ENCODE measurements around the gene CDH5. TPM values are rescaled to one million over a fixed set of nuclear protein-coding genes. Genes with fewer than 3 reads are reported as not detected.

Gene CDH5
- total and polyA plus RNA-seq, 2 of the 8 experiments (the other 6 are each of a cell fraction or from before 2014, with no cell fraction given) = 0.32 TPM

- H2BK20ac ChIP-seq (ENCODE audit: low read length) = no peak overlapping the region
- H2BK5ac ChIP-seq (ENCODE audit: low read depth, low read length) = no peak overlapping the region
- no peaks in the 10 kb centered on the region for H4K20me1 ChIP-seq (replicated peaks in 1 of 2; ENCODE audit: control insufficient read depth in 1 of 2, insufficient read depth in 2 of 2, low read length in 2 of 2)
- H3K9ac ChIP-seq (replicated peaks in 1 of 4; ENCODE audit: extremely low read depth in 1 of 4, low read depth in 3 of 4, low read length in 3 of 4) = no peak overlapping the region
- no peak overlapping the region for H3K56ac ChIP-seq (replicated peaks; ENCODE audit: insufficient read length, low read depth, low read length)
- no peak overlapping the region for H2AFZ ChIP-seq (ENCODE audit: low read length)
- no peak for DNase-seq (ENCODE audit: low read depth in 1 of 2, low spot score in 2 of 2)
- no peak overlapping the region for H4K8ac ChIP-seq (ENCODE audit: extremely low read depth, insufficient read depth, low read length)
- no peak overlapping the region for H2BK120ac ChIP-seq (replicated peaks; ENCODE audit: low read depth, low read length)
- H3K4me1 ChIP-seq (replicated peaks in 1 of 4; ENCODE audit: control insufficient read depth in 3 of 4, insufficient read depth in 4 of 4, low read length in 3 of 4) = peaks cover 0 to 6% (median 0%) of the 10 kb centered on the region in 4 experiments; a peak in 1 of 7 replicates
- H3K23ac ChIP-seq (ENCODE audit: insufficient read length) = no peak overlapping the region
- H3K4me3 ChIP-seq (ENCODE audit: extremely low read depth in 1 of 4, insufficient read depth in 2 of 4, low read depth in 3 of 4, low read length in 4 of 4) = no peak overlapping the region
- no peaks in the 10 kb centered on the region for H3K36me3 ChIP-seq (ENCODE audit: control insufficient read depth in 2 of 4, insufficient read depth in 4 of 4, low read length in 3 of 4)
- 97% methylated on average over 2 of the region's 2 CpGs; no CpG with 5 or more reads in 1 of the 2 experiments for WGBS, 2 experiments (ENCODE audit: extremely low coverage in 1 of 2, insufficient coverage in 1 of 2, insufficient read length in 1 of 2, insufficient replicate concordance in 2 of 2, low coverage in 1 of 2, low lambda C conversion rate in 2 of 2, missing lambda C conversion rate in 1 of 2)
- H4K91ac ChIP-seq (replicated peaks; ENCODE audit: insufficient read length, low read length) = no peak overlapping the region
- no peak overlapping the region for H3K4me2 ChIP-seq (ENCODE audit: insufficient read depth in 1 of 2, low read depth in 2 of 2, low read length in 2 of 2)
- 0 out of 4 replicates have a peak, but pooled peaks cover 0 to 4% of the 10 kb centered on the region in 2 experiments for H3K9me3 ChIP-seq (ENCODE audit: insufficient read depth in 2 of 2, low read depth in 1 of 2, low read length in 1 of 2)
- no peak for FAIRE-seq
- H3K23me2 ChIP-seq (ENCODE audit: low read depth, low read length) = 0 out of 2 replicates have a peak, but pooled peaks cover 2% of the 10 kb centered on the region
- no peak overlapping the region for H3K14ac ChIP-seq (ENCODE audit: insufficient read length)
- H2BK12ac ChIP-seq (ENCODE audit: low read depth, low read length) = no peak overlapping the region
- H4K5ac ChIP-seq (ENCODE audit: insufficient read length, low read depth, low read length) = no peak overlapping the region
- H2AK5ac ChIP-seq (ENCODE audit: low read depth, low read length) = no peak overlapping the region
- H3K27ac ChIP-seq (ENCODE audit: low read depth, low read length) = no peak overlapping the region
- H3K4ac ChIP-seq (replicated peaks; ENCODE audit: insufficient read length, low read depth, low read length) = no peak overlapping the region
- no peaks in the 10 kb centered on the region for H3K79me2 ChIP-seq (ENCODE audit: control insufficient read depth in 1 of 2, insufficient read depth in 2 of 2, low read length in 2 of 2)
- H3K79me1 ChIP-seq (ENCODE audit: low read depth, low read length) = no peaks in the 10 kb centered on the region
- CTCF ChIA-PET (ENCODE audit: partially characterized antibody) = interaction anchor here (0.9 to 10.0 kb wide), 7 partner anchors 12 to 139 kb away, joined by 3 to 193 read pairs (median 3); partner anchors contain the start of gene CDH5
- POLR2A ChIA-PET (ENCODE audit: partially characterized antibody) = no interaction called here
- no peak overlapping the region for H3K18ac ChIP-seq (ENCODE audit: extremely low read depth, low read length)
- peaks cover 0 to 3% (median 0%) of the 10 kb centered on the region in 4 experiments; a peak in 1 of 7 replicates for H3K27me3 ChIP-seq (replicated peaks in 1 of 4; ENCODE audit: control insufficient read depth in 3 of 4, extremely low read depth in 1 of 4, insufficient read depth in 3 of 4, low read length in 3 of 4)
- no peak overlapping the region for H2BK15ac ChIP-seq (ENCODE audit: low read length)
- TF ChIP-seq SAP30 (IDR thresholded peaks at IDR 0.05; ENCODE audit: insufficient read depth, insufficient replicate concordance, low read length) = no peak
- TF ChIP-seq CBX8 (IDR thresholded peaks at IDR 0.05; ENCODE audit: borderline replicate concordance, low read depth, low read length) = no peak
- TF ChIP-seq CREB1 (IDR thresholded peaks at IDR 0.05) = no peak
- no peak for TF ChIP-seq CBX5 (IDR thresholded peaks at IDR 0.05; ENCODE audit: low read depth, low read length)
- no peak for TF ChIP-seq MAFK (IDR thresholded peaks at IDR 0.05; ENCODE audit: low read depth, low read length)
- TF ChIP-seq POLR2A (IDR thresholded peaks at IDR 0.05; ENCODE audit: control extremely low read depth in 1 of 2, low read depth in 2 of 2, low read length in 2 of 2) = no peak
- no peak for TF ChIP-seq TBP (IDR thresholded peaks at IDR 0.05; ENCODE audit: low read depth, low read length)
- no peak for TF ChIP-seq CTCF (IDR thresholded peaks at IDR 0.05; ENCODE audit: control extremely low read depth in 1 of 3, insufficient read depth in 1 of 3, low read depth in 1 of 3, low read length in 3 of 3)
- TF ChIP-seq EP300 (IDR thresholded peaks at IDR 0.05; ENCODE audit: borderline replicate concordance in 1 of 2, low read depth in 2 of 2, low read length in 2 of 2) = no peak
- no peak for TF ChIP-seq GTF2F1 (IDR thresholded peaks at IDR 0.05; ENCODE audit: borderline replicate concordance, low read depth, low read length)
- no peak for TF ChIP-seq SIN3A (conservative IDR thresholded peaks at IDR 0.05 in 1 of 2, IDR thresholded peaks at IDR 0.05 in 1 of 2; ENCODE audit: low read depth in 1 of 2, low read length in 2 of 2)
- TF ChIP-seq POU5F1 (IDR thresholded peaks at IDR 0.05; ENCODE audit: low read depth, low read length) = no peak
These were observed 14.2 kb upstream of the CDH5 start for GRCh38 chr16:66352304-66352703.
